D721Med (cell line): Measurements from ENCODE around the gene KRTAP23-1.

Experiments used
- DNase-seq: peaks from one replicate; pipeline ENCODE4 v3.0.0; 2011; ENCODE audit warnings: low spot score; ENCODE audit not compliant: insufficient read length
- FAIRE-seq: peaks from 2 replicates; lab custom pipeline; 2011; peaks lifted over from hg19 to GRCh38; lab: Jason Lieb, UNC
- CTCF ChIP-seq: IDR thresholded peaks from 2 replicates; pipeline ENCODE4 v1.5.1; 2012; ENCODE audit warnings: mild to moderate bottlenecking, control low read depth; ENCODE audit not compliant: insufficient read depth; ENCODE audit errors: missing control alignments

The KRTAP23-1 gene

GRCh38 chr21:30354308-30355005, 6.1 kb upstream of the KRTAP23-1 start:
- FAIRE-seq (no peak), DNase-seq (no peak)
- no peak for TF ChIP-seq CTCF

GRCh38 chr21:30351534-30351933, 3.1 kb upstream of the KRTAP23-1 start:
- TF ChIP-seq CTCF, result no peak
- DNase-seq (no peak), FAIRE-seq (no peak)

- no peak for DNase-seq
- FAIRE-seq, result no peak
- no peak for TF ChIP-seq CTCF
Measured at GRCh38 chr21:30349572-30349971, 1.2 kb upstream of the KRTAP23-1 start.

GRCh38 chr21:30345014-30345413, 3.4 kb downstream of the KRTAP23-1 start:
- no peak for DNase-seq
- no peak for FAIRE-seq
- no peak for TF ChIP-seq CTCF

- peak; percentile 49 for TF ChIP-seq CTCF
- FAIRE-seq, result no peak
- no peak for DNase-seq
Measured at GRCh38 chr21:30340714-30341573, 7.5 kb downstream of the KRTAP23-1 start.

- TF ChIP-seq CTCF, result no peak
- DNase-seq (no peak), FAIRE-seq (no peak)
Measured at GRCh38 chr21:30338717-30339116, 9.7 kb downstream of the KRTAP23-1 start.
